CD14-positive monocyte (primary cell): ENCODE results near the gene FXYD6. TPM values are rescaled to one million over a fixed set of nuclear protein-coding genes. Genes with fewer than 3 reads are reported as not detected.

Experiments used
- DNase-seq, 3 donors: peaks; one replicate each; pipeline ENCODE4 v3.0.0-alpha.2; 2011 to 2022
- H2AFZ ChIP-seq: 2 replicates; pipeline ENCODE4 v1.6.0; 2012; ENCODE audit warnings: mild to moderate bottlenecking, low read depth, low read length, inconsistent platforms; ENCODE audit not compliant: insufficient read depth, poor library complexity, severe bottlenecking
- H3K27ac ChIP-seq, 2 donors: 1 replicate in 1 of 2; 2 replicates in 1 of 2; pipeline ENCODE4 v1.5.1; 2012 to 2013; ENCODE audit warnings: low read length in 2 of 2, control low read depth in 1 of 2, inconsistent platforms in 1 of 2, low read depth in 1 of 2, mild to moderate bottlenecking in 1 of 2
- H3K27me3 ChIP-seq, 2 donors: one replicate each; pipeline versions ENCODE4 v1.6.0 to v1.6.1; 2011 to 2013; ENCODE audit warnings: low read length in 2 of 2; ENCODE audit not compliant: control insufficient read depth in 2 of 2, insufficient read depth in 2 of 2
- H3K36me3 ChIP-seq, 2 donors: replicated peaks in 1 of 2; 1 replicate in 1 of 2; 2 replicates in 1 of 2; pipeline versions ENCODE4 v1.5.1 to v1.6.1; 2012 to 2013; ENCODE audit warnings: low read length in 2 of 2, control low read depth in 1 of 2, inconsistent platforms in 1 of 2, mild to moderate bottlenecking in 1 of 2; ENCODE audit not compliant: insufficient read depth in 2 of 2, control insufficient read depth in 1 of 2
- H3K4me1 ChIP-seq, 2 donors: 1 replicate in 1 of 2; 2 replicates in 1 of 2; pipeline versions ENCODE4 v1.5.1 to v1.6.1; 2012 to 2013; ENCODE audit warnings: low read length in 2 of 2, control low read depth in 1 of 2, inconsistent platforms in 1 of 2, mild to moderate bottlenecking in 1 of 2, moderate library complexity in 1 of 2; ENCODE audit not compliant: insufficient read depth in 2 of 2, control insufficient read depth in 1 of 2
- H3K4me2 ChIP-seq: replicated peaks from 2 replicates; pipeline ENCODE3; 2012; ENCODE audit warnings: low read length, moderate library complexity, mild to moderate bottlenecking; ENCODE audit not compliant: poor library complexity, severe bottlenecking; ENCODE audit errors: extremely low read depth
- H3K4me3 ChIP-seq, 3 experiments: fragments of 200-600 bp in 1 of 3; sonication (generic) in 1 of 3; replicated peaks in 1 of 3; 1 replicate in 2 of 3; 2 replicates in 1 of 3; pipeline ENCODE4 v1.5.1; 2011 to 2013; ENCODE audit warnings: low read length in 3 of 3, mild to moderate bottlenecking in 3 of 3, control low read depth in 2 of 3, low read depth in 2 of 3, inconsistent platforms in 1 of 3, moderate library complexity in 1 of 3
- H3K79me2 ChIP-seq: 2 replicates; pipeline ENCODE4 v1.6.0; 2012; ENCODE audit warnings: mild to moderate bottlenecking, control low read depth, inconsistent platforms, low read length, moderate library complexity; ENCODE audit not compliant: insufficient read depth
- H3K9ac ChIP-seq: 2 replicates; pipeline ENCODE4 v1.6.0; 2017; ENCODE audit warnings: low read length, mild to moderate bottlenecking; ENCODE audit not compliant: insufficient read depth, poor library complexity, severe bottlenecking
- H3K9me3 ChIP-seq, 2 donors: replicated peaks in 1 of 2; 1 replicate in 1 of 2; 2 replicates in 1 of 2; pipeline versions ENCODE4 v1.5.1 to v1.6.1; 2012 to 2013; ENCODE audit warnings: low read length in 2 of 2, control low read depth in 1 of 2; ENCODE audit not compliant: control insufficient read depth in 1 of 2, insufficient read depth in 1 of 2
- H4K20me1 ChIP-seq: 2 replicates; pipeline ENCODE4 v1.6.0; 2012; ENCODE audit warnings: mild to moderate bottlenecking, low read length, control low read depth, moderate library complexity; ENCODE audit not compliant: insufficient read depth
- H3K27ac Mint-ChIP-seq, 7 donors: one replicate each; pipeline ENCODE4 v1.8.0; 2020; ENCODE audit warnings: mild to moderate bottlenecking in 7 of 7, mixed read lengths in 7 of 7, moderate library complexity in 6 of 7, inconsistent platforms in 2 of 7
- H3K27me3 Mint-ChIP-seq, 3 donors: one replicate each; pipeline ENCODE4 v1.8.0; 2021 to 2022; ENCODE audit warnings: low read depth in 3 of 3, mild to moderate bottlenecking in 3 of 3, mixed read lengths in 3 of 3, moderate library complexity in 3 of 3, inconsistent platforms in 1 of 3
- H3K36me3 Mint-ChIP-seq, 2 donors: one replicate each; pipeline ENCODE4 v1.8.0; 2020; ENCODE audit warnings: mixed read lengths in 2 of 2, inconsistent platforms in 1 of 2, mild to moderate bottlenecking in 1 of 2
- H3K4me1 Mint-ChIP-seq: one replicate; pipeline ENCODE4 v1.8.0; 2020; ENCODE audit warnings: mild to moderate bottlenecking, mixed read lengths
- H3K4me3 Mint-ChIP-seq, 2 donors: one replicate each; pipeline ENCODE4 v1.8.0; 2020; ENCODE audit warnings: mild to moderate bottlenecking in 2 of 2, mixed read lengths in 2 of 2, moderate library complexity in 1 of 2
- H3K9me3 Mint-ChIP-seq, 7 donors: one replicate each; pipeline ENCODE4 v1.8.0; 2020 to 2022; ENCODE audit warnings: mixed read lengths in 7 of 7, mild to moderate bottlenecking in 6 of 7, moderate library complexity in 6 of 7, inconsistent platforms in 2 of 7
- WGBS: methylation state at CpG from one replicate; pipeline ENCODE4 v1.1.5; 2013; ENCODE audit warnings: missing lambda C conversion rate; ENCODE audit not compliant: insufficient coverage; 5-methylcytosine and 5-hydroxymethylcytosine counted together
- intact Hi-C, 2 donors: fragments of 100-400 bp; cut with micrococcal nuclease; formaldehyde crosslinking; loops; one replicate each; pipeline versions ENCODE4 v1.15.0 to v1.15.1; 2023
- polyA plus RNA-seq, 3 donors: library from polyadenylated mRNA; depleted of rRNA in 1 of 3; unstranded in 2 of 3; stranded (reverse) in 1 of 3; fragments of 300-500 nt in 2 of 3; fragments of >200 nt in 1 of 3; fragmentation: Illumina TruSeq in 2 of 3; gene quantifications; 1 replicate in 2 of 3; 2 replicates in 1 of 3; pipeline ENCODE4 v1.2.3, GENCODE V29; 2012 to 2021
- TF ChIP-seq, protein P1 (sequence below): fragments of 200-600 bp; IDR thresholded peaks from one replicate; pipeline ENCODE4 v1.8.0; 2022; ENCODE audit warnings: antibody characterized with exemption, mild to moderate bottlenecking

The FXYD6 gene
- polyA plus RNA-seq, 3 donors, result 36.4 to 52.1 (median 44.1) TPM

DNA sequence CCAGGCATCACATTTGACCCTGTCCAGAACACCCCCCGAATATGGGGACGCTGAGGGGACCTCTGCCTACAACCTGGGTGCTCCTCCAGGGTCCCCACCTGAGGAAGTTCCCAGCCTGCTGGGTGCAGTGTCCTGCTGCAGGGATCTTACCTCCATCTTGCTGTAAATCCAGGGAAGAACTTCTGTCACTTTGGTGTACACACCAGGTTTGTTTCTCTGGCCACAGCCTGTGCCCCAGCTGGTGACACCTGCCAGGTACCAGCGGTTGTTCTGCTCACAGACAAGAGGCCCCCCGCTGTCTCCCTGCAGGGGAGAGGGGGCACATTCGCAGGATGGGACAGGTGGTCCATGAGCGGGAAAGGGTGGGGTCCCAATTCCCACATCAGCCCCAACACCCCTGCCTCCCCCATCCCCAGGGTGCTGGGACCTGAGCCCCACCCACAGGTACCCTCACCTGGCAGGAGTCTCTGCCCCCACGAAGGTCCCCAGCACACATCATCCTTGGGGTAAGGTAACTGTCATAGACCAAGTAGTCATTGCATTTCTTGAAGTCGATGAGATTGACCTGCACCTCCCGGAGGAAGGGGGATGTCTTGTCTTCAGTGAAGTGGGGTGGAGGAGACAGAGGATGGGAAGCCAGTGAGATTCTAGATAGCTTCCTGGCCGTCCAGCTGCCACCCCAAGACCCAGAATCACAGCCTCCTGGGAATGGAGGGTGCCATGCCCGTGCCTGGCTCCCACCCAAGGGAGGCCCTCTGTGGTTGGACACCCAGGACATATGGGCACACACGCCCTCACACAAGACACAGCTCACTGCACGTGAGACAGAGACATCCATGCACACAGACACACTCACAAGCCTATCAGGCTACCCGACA lies 27.3 kb upstream of the FXYD6 start:
- Mint-ChIP-seq H3K9me3 (peaks cover 0 to 1% (median 0%) of the 10 kb centered on the region in 7 donors), H3K27ac (no peak overlapping the region), H3K4me3 (no peak overlapping the region), H3K36me3 (no peaks in the 10 kb centered on the region), H3K4me1 (peaks cover 36% of the 10 kb centered on the region), H3K27me3 (peaks cover 2 to 3% (median 2%) of the 10 kb centered on the region in 3 donors)
- no peak overlapping the region for H3K4me3 ChIP-seq
- no peaks in the 10 kb centered on the region for H3K9me3 ChIP-seq
- H3K4me1 ChIP-seq, result peaks cover 21 to 36% of the 10 kb centered on the region in 2 donors
- DNase-seq, result no peak
- no peaks in the 10 kb centered on the region for H3K36me3 ChIP-seq
- 95% methylated on average over 8 of the region's 14 CpGs for WGBS
- H3K4me2 ChIP-seq, result no peak overlapping the region
- no peak overlapping the region for H2AFZ ChIP-seq
- no peaks in the 10 kb centered on the region for H3K79me2 ChIP-seq
- TF ChIP-seq, protein P1, sequence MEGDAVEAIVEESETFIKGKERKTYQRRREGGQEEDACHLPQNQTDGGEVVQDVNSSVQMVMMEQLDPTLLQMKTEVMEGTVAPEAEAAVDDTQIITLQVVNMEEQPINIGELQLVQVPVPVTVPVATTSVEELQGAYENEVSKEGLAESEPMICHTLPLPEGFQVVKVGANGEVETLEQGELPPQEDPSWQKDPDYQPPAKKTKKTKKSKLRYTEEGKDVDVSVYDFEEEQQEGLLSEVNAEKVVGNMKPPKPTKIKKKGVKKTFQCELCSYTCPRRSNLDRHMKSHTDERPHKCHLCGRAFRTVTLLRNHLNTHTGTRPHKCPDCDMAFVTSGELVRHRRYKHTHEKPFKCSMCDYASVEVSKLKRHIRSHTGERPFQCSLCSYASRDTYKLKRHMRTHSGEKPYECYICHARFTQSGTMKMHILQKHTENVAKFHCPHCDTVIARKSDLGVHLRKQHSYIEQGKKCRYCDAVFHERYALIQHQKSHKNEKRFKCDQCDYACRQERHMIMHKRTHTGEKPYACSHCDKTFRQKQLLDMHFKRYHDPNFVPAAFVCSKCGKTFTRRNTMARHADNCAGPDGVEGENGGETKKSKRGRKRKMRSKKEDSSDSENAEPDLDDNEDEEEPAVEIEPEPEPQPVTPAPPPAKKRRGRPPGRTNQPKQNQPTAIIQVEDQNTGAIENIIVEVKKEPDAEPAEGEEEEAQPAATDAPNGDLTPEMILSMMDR, result no peak
- intact Hi-C loops, result loop anchor here (5.0 to 10.0 kb wide), 2 partner anchors 49 to 81 kb away; partner anchors contain the start of gene FXYD2 (in 1 of the 2)
- no peak overlapping the region for H3K9ac ChIP-seq
- no peaks in the 10 kb centered on the region for H4K20me1 ChIP-seq
- H3K27me3 ChIP-seq, result no peaks in the 10 kb centered on the region
- no peak overlapping the region for H3K27ac ChIP-seq

DNA sequence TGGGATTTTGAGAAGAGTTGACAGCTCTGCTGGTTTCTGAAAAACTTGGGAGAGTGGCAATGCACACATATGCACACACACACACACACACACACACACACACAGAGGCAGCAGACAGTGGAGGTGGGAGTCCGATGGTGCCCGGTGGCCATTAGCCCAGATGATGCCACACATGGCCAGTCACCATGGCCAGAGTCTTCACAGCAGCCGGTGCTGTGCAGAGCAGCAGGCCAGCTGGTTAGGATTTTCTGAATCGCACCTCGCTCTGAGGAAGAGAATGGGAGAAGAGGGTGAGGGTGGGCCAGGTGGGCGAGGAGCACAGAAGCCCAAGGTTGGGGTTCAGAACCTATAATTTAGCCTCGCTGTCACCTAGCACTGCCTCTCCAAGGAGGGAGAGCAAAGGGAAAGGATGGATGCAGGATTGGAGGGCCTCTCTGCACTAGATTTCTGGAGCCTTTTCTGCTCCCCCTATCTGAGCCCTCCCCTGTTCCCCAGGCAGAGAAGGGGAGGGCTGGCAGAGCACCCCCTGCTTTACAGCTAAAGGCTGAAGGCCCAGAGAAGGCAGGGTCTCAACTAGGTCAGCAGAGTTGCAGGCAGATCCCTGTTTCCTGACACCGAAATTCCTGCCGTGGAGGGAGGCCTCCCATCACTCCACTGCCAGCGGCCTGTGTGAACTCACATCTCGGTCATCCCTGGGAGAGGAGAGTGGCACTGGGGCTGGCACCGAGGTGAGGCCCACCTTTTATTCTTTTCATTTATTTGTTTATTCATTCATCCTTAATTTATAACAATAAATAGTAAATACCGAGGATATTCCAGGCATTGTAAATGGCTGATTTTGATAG lies 25.8 kb upstream of the FXYD6 start:
- no peak overlapping the region for H3K4me2 ChIP-seq
- H3K9me3 ChIP-seq, result no peaks in the 10 kb centered on the region
- no peak overlapping the region for H3K27ac ChIP-seq
- H3K27me3 ChIP-seq, result no peaks in the 10 kb centered on the region
- Mint-ChIP-seq H3K4me1 (peaks cover 24% of the 10 kb centered on the region), H3K27ac (peak overlapping the region in 1 of 7 donors; percentile 34), H3K4me3 (no peak overlapping the region), H3K36me3 (no peaks in the 10 kb centered on the region), H3K9me3 (peaks cover 0 to 1% (median 0%) of the 10 kb centered on the region in 7 donors), H3K27me3 (peaks cover 2 to 3% (median 2%) of the 10 kb centered on the region in 3 donors)
- H2AFZ ChIP-seq, result no peak overlapping the region
- H3K79me2 ChIP-seq, result no peaks in the 10 kb centered on the region
- H3K4me3 ChIP-seq, result no peak overlapping the region
- H3K4me1 ChIP-seq, result peaks cover 15 to 23% of the 10 kb centered on the region in 2 donors
- WGBS, result 97% methylated on average over 5 of the region's 13 CpGs
- intact Hi-C loops, result loop anchor here (5.0 to 10.0 kb wide), 2 partner anchors 47 to 80 kb away; partner anchors contain the start of gene FXYD2 (in 1 of the 2)
- TF ChIP-seq, protein P1, result no peak
- H3K9ac ChIP-seq, result no peak overlapping the region
- no peaks in the 10 kb centered on the region for H3K36me3 ChIP-seq
- no peaks in the 10 kb centered on the region for H4K20me1 ChIP-seq
- DNase-seq, result no peak
